Occipital lobe (tissue), 2 donors: ENCODE measurements around the gene LHFPL3. TPM values are rescaled to one million over a fixed set of nuclear protein-coding genes. Genes with fewer than 3 reads are reported as not detected.
"Not testable (repeated sequence)": the region's sequence is repeated elsewhere in the genome, so short reads cannot be mapped to it uniquely, and the experiment has no call there.

Experiments used
- DNase-seq: peaks from one replicate; lab custom pipeline; 2025; lab: John Stamatoyannopoulos, UW
- total RNA-seq: library from RNA; depleted of rRNA; stranded (reverse); fragments of >200 nt; gene quantifications from one replicate; pipeline ENCODE4 v1.2.3, GENCODE V29; 2014

Gene LHFPL3
- total RNA-seq, 1 donor from 2014 or later: 26.2 TPM

DNA sequence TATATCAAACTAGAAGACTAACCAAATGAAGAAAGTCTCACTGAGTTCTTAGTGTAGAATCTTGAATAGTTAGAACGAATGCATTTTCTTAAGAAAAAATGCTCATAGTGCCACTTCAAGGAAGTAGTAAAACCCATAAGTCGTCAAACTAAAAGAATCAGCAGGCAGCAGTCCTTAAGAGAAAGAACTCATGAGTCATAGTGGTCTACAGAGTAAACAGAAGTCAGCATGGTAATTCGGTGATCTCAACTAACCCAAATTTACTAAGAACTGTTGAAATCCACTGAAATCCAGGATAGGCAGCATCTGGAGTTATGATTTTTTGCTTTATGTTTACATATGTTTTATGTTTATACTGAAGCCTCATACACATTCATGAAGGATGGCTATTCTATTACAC, 256.2 kb downstream of the LHFPL3 start:
- no peak for DNase-seq

DNA sequence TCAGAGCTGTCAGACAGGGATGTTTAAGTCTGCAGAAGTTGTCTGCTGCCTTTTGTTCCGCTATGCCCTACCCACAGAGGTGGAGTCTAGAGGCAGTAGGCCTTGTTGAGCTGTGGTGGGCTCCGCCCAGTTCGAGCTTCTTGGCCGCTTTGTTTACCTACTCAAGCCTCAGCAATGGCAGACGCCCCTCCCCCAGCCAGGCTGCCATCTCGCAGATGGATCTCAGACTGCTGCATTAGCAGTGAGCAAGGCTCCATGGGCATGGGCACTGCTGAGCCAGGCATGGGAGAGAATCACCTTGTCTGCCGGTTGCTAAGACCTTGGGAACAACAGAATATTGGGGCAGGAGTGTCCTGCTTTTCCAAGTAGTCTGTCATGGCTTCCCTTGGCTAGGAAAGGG, 267.2 kb downstream of the LHFPL3 start:
- DNase-seq: not testable (repeated sequence)

GRCh38 chr7:104603957-104604356, 275.6 kb downstream of the LHFPL3 start:
- no peak for DNase-seq

DNA sequence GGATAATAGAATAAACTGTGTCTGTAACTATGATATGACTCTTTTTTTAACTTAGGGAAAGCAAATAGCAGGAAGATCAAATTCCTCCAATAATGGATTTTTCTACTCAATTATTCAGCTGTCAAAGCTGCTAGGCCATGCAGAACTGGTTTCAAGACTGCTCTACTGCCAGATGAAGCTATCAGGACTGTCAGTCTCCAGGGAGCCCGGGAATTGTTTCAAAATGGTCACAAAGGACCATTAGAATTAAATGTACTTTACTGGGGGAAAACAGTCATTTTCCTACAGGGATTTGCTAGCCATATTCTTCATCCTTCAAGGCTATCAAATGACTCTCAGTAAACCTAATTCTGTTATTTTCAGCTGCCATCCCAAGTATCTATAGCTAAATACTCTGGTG, 276.3 kb downstream of the LHFPL3 start:
- no peak for DNase-seq

- no peak for DNase-seq
Measured at GRCh38 chr7:104621321-104621720, 292.9 kb downstream of the LHFPL3 start.

GRCh38 chr7:104625956-104626355, 297.6 kb downstream of the LHFPL3 start:
- DNase-seq: no peak

DNA sequence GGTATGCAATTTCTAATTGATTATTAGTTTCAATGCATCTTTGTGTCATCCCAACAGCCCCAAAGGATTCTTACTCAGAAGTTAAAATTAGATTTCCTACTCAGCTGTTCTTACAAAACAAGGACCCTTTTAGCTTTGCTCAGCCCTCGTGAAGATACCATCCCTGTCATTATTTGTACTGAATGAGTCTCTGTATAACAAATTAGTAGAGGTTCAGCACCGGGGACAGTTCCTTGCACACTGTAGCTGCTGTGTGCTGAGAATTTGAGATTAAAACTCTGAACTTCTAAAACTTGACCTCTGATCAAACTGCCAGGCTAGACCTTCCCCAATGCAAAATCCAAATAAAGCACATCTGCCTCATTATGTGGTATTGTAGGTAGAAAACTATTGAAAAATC, 299.1 kb downstream of the LHFPL3 start:
- no peak for DNase-seq

- DNase-seq: no peak
Measured at GRCh38 chr7:104628017-104628416, 299.6 kb downstream of the LHFPL3 start.

GRCh38 chr7:104629408-104629807, 301.0 kb downstream of the LHFPL3 start:
- no peak for DNase-seq

- DNase-seq: no peak
Measured at GRCh38 chr7:104640506-104640905, 312.1 kb downstream of the LHFPL3 start.

- DNase-seq: no peak
Measured at GRCh38 chr7:104642560-104642959, 314.2 kb downstream of the LHFPL3 start.

DNA sequence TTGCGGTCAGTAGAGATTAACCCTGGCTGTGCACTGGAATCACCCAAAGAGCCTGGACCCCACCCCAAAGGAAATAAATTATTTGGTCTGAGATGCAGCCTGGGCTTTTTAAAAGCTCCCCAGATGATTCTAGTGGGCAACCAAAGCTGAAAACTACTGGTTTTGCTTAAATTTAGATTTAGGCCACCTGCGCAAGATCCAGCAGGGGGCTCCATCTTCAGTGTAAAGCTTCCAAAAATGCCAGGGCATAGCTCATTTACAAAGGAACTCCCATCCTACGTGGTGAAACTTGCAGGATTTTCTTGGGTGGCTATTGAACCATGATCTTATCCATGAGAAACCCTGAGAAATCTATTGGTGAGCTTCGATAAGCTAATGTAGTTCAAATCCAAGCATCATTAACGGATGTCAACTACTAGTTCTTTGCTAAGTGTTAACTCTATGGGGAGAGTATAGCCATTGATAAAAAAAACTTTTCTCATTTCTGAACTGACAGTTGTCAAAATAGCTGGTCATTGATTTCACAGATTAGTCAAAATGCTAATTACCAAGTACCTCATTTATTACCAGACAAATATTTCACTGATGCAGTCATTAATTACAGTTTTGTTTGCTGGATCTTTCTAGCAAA, 315.3 kb downstream of the LHFPL3 start:
- no peak for DNase-seq

GRCh38 chr7:104650991-104651640, 322.7 kb downstream of the LHFPL3 start:
- no peak for DNase-seq

DNA sequence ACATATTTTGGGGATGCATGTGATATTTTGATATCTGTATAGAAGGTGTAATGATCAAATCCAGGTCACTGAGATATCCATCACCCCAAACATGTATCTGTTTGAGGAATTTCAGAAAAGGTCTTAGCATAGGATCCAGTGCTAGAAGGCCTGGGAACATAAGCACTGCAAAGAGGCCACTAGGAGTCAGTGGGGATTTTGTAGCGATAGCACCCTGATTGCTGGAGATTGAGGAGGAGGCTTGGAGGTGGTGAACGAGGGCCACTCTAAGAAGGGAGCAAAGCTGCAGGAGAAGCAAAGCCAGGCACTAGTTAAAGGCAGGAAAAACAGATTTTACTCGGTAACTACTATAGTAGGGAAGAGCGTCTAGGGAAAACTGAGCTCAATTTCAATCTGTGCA, 324.0 kb downstream of the LHFPL3 start:
- no peak for DNase-seq

DNA sequence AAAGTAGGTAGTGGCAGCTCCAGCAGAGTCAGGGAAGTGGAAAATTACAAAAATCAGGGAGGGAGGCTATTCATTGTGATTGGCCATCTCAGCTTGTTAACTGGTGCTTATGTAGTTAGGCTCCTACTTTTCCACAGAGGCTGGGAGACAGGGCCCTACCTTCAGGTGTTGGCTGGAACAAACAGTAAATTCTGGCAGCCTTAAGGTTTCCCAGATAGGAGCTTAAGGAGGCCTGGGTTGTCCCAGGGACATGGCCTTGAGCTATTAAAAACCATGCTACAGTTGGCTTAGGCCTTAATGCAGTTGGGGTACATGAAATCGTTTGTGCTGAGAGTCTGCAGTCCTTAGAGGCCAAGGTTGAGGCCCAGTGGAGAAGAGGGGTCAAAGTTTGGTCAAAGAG, 324.5 kb downstream of the LHFPL3 start:
- DNase-seq: no peak

- DNase-seq: no peak
Measured at GRCh38 chr7:104653825-104654401, 325.5 kb downstream of the LHFPL3 start.

- no peak for DNase-seq
Measured at GRCh38 chr7:104655592-104655991, 327.2 kb downstream of the LHFPL3 start.

- DNase-seq: no peak
Measured at GRCh38 chr7:104656467-104656866, 328.1 kb downstream of the LHFPL3 start.

GRCh38 chr7:104657134-104657533, 328.7 kb downstream of the LHFPL3 start:
- DNase-seq: no peak

DNA sequence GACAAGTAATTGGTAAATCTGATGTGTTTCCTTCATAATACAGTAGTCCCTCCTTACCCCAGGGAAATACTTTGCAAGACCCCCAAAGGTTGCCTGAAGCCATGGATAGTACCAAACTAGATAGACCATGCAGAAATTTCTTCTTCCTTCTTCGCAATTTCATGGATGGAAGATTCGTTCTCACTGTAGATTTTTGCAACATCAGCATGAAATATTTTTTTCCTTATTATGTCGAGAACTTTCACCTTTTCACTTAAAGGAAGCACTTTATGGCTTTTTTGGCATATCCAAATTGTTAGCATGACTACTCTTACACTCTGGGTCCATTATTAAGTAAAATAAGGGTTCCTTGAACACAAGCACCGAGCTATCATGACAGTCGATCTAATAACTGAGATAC, 333.2 kb downstream of the LHFPL3 start:
- DNase-seq: no peak

DNA sequence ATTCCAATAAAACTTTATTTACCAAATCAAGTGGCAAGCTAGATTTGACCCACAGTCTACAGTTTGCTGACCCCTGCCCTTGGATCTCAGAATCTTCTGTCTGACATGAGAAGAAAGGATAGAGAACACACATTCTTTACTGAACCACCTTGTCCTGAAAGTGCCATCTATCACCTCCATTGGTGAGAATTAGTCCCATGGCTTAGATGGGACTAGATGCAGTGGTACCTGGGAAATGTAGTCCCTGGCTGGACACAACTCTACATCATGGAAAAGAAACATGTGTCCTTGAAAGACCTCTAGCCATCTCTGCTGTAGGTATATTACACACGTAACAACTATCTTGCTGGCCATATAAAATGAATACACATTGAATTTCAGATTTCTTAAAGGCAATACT, 336.2 kb downstream of the LHFPL3 start:
- DNase-seq: no peak

- DNase-seq: no peak
Measured at GRCh38 chr7:104677587-104677986, 349.2 kb downstream of the LHFPL3 start.

DNA sequence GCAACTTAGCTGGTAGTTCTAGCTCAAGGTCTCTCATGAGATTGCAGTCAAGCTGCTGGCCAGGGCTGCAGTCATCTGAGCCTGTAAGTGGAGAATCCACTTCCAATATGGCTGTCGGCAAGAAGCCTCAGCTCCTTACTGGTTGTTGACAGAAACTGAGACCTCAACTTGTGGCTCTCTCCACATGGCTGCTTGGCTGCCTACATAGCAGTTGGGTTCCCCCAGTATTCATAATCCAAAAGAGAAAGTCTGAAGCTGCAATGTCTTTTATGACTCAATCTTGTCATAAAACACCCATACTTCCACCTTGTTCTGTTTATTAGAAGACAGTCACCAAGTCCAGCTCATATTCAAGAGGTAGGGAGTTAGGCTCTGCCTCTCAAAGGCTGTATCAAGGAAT, 350.7 kb downstream of the LHFPL3 start:
- DNase-seq: no peak
